HCT116 (cell line): ENCODE data around the gene GLCE. TPM values are rescaled to one million over a fixed set of nuclear protein-coding genes. Genes with fewer than 3 reads are reported as not detected.
"Not testable (repeated sequence)": the region's sequence is repeated elsewhere in the genome, so short reads cannot be mapped to it uniquely, and the experiment has no call there.

Experiments used
- ATAC-seq: fragments of 200-7000 bp; cut with Tn5 transposase; 2 replicates; pipeline ENCODE4 v1.9.1; 2020; ENCODE audit warnings: mild to moderate bottlenecking, moderate library complexity
- BruUV-seq: library from RNA; stranded (reverse); fragments of 400-500 nt; replicated peaks from 2 replicates; lab custom pipeline; 2021; lab: Mats Ljungman, UMichigan
- CTCF ChIA-PET: fragments of 300-600 bp; sonication (Branson Sonifier 250); formaldehyde crosslinking; loops from one replicate; lab custom pipeline; 2021; ENCODE audit warnings: antibody characterized with exemption; lab: Charles Lee
- POLR2A ChIA-PET: fragments of 300-600, 350-600 bp; sonication (Branson Sonifier 250); formaldehyde crosslinking; loops from one replicate; lab custom pipeline; 2021; ENCODE audit warnings: antibody characterized with exemption; lab: Charles Lee
- RAD21 ChIA-PET, 2 experiments: fragments of 300-600 bp; sonication (Branson Sonifier 250); formaldehyde crosslinking; loops; one replicate each; lab custom pipeline; 2023; ENCODE audit warnings: low total read pairs in 2 of 2; ENCODE audit not compliant: uncharacterized antibody in 2 of 2, unreplicated experiment in 2 of 2, low non-redundant PET in 1 of 2; lab: Charles Lee
- DNase-seq: peaks from one replicate; pipeline ENCODE4 v3.0.0-alpha.2; 2010; ENCODE audit warnings: low read depth, low spot score
- H2AFZ ChIP-seq: fragments of 200-600 bp; shearing (Covaris generic), sonication (generic); 2 replicates; pipeline ENCODE4 v1.6.1; 2017; ENCODE audit warnings: low read depth, mixed run types, mixed read lengths, antibody characterized with exemption, low read length; ENCODE audit not compliant: poor library complexity, severe bottlenecking
- H3K27ac ChIP-seq: 2 replicates; pipeline ENCODE4 v1.5.1; 2012; ENCODE audit warnings: low read depth, low read length
- H3K27me3 ChIP-seq: fragments of 200-600 bp; sonication (generic); 2 replicates; pipeline ENCODE4 v1.6.1; 2016; ENCODE audit warnings: mixed run types, low read length, mixed read lengths; ENCODE audit not compliant: insufficient read depth
- H3K36me3 ChIP-seq, 2 experiments: fragments of 200-500 bp in 1 of 2; fragments of 200-600 bp in 1 of 2; sonication (Bioruptor generic) in 1 of 2; sonication (generic) in 1 of 2; 2 replicates each; pipeline versions ENCODE4 v1.5.1 to v1.6.1; 2014 to 2016; ENCODE audit warnings: low read length in 2 of 2, inconsistent platforms in 1 of 2, mixed read lengths in 1 of 2, mixed run types in 1 of 2; ENCODE audit not compliant: insufficient read depth in 2 of 2, control insufficient read depth in 1 of 2
- H3K4me1 ChIP-seq, 2 experiments: fragments of 200-600 bp in 1 of 2; sonication (generic) in 1 of 2; 2 replicates each; pipeline versions ENCODE4 v1.5.1 to v1.6.1; 2012 to 2017; ENCODE audit warnings: low read length in 2 of 2, inconsistent platforms in 1 of 2, mild to moderate bottlenecking in 1 of 2, mixed read lengths in 1 of 2, mixed run types in 1 of 2, moderate library complexity in 1 of 2; ENCODE audit not compliant: insufficient read depth in 2 of 2, control insufficient read depth in 1 of 2
- H3K4me2 ChIP-seq: fragments of 200-600 bp; sonication (generic); 2 replicates; pipeline ENCODE4 v1.6.1; 2017; ENCODE audit warnings: mixed run types, low read length, mixed read lengths
- H3K4me3 ChIP-seq, 2 experiments: fragments of 200-600 bp in 1 of 2; sonication (generic) in 1 of 2; replicated peaks in 1 of 2; 2 replicates each; pipeline ENCODE4 v1.5.1; 2011 to 2016; ENCODE audit warnings: low read length in 2 of 2, control low read depth in 1 of 2, low read depth in 1 of 2, mild to moderate bottlenecking in 1 of 2, mixed read lengths in 1 of 2, mixed run types in 1 of 2
- H3K79me2 ChIP-seq: fragments of 200-600 bp; sonication (generic); 2 replicates; pipeline ENCODE4 v1.6.1; 2017; ENCODE audit warnings: mild to moderate bottlenecking, mixed run types, low read length, moderate library complexity, mixed read lengths; ENCODE audit not compliant: insufficient read depth
- H3K9ac ChIP-seq: fragments of 200-600 bp; sonication (generic); 2 replicates; pipeline ENCODE4 v1.6.1; 2016; ENCODE audit warnings: low read length, mixed read lengths
- H3K9me2 ChIP-seq: fragments of 200-600 bp; sonication (generic), shearing (Covaris generic); 2 replicates; pipeline ENCODE4 v1.6.1; 2017; ENCODE audit warnings: mixed run types, mild to moderate bottlenecking, moderate library complexity; ENCODE audit not compliant: insufficient read depth
- H3K9me3 ChIP-seq, 2 experiments: fragments of 200-500 bp in 1 of 2; fragments of 200-600 bp in 1 of 2; sonication (Bioruptor generic) in 1 of 2; sonication (generic) in 1 of 2; 2 replicates each; pipeline ENCODE4 v1.6.1; 2014 to 2017; ENCODE audit warnings: low read length in 2 of 2, mixed read lengths in 2 of 2, inconsistent platforms in 1 of 2, low read depth in 1 of 2, mild to moderate bottlenecking in 1 of 2, mixed run types in 1 of 2, moderate library complexity in 1 of 2; ENCODE audit not compliant: control insufficient read depth in 1 of 2, insufficient read depth in 1 of 2
- H4K20me1 ChIP-seq: fragments of 200-600 bp; sonication (generic), shearing (Covaris generic); 2 replicates; pipeline ENCODE4 v1.6.1; 2017; ENCODE audit warnings: mixed run types, mild to moderate bottlenecking, moderate library complexity; ENCODE audit not compliant: insufficient read depth
- CBX3 ChIP-seq: IDR thresholded peaks from 2 replicates; pipeline ENCODE4 v1.6.1; 2012; ENCODE audit warnings: low read depth
- CEBPB ChIP-seq: IDR thresholded peaks from 2 replicates; pipeline ENCODE4 v1.6.1; 2012; ENCODE audit warnings: low read depth
- EZH2phosphoT487 ChIP-seq: fragments of 200-600 bp; IDR thresholded peaks from 2 replicates; pipeline ENCODE4 v1.6.1; 2018; ENCODE audit warnings: antibody characterized with exemption, borderline replicate concordance
- POLR2A ChIP-seq: IDR thresholded peaks from 2 replicates; pipeline ENCODE4 v1.7.0; 2011; ENCODE audit warnings: borderline replicate concordance; ENCODE audit not compliant: insufficient read depth, insufficient read length; ENCODE audit errors: extremely low read depth
- POLR2AphosphoS5 ChIP-seq: IDR thresholded peaks from 2 replicates; pipeline ENCODE4 v1.6.1; 2011; ENCODE audit warnings: mild to moderate bottlenecking, low read depth, low read length, moderate library complexity
- SP1 ChIP-seq: IDR thresholded peaks from 2 replicates; pipeline ENCODE4 v1.6.1; 2012; ENCODE audit warnings: low read depth
- SRF ChIP-seq: IDR thresholded peaks from 2 replicates; pipeline ENCODE4 v1.6.1; 2012; ENCODE audit warnings: low read depth
- TCF7L2 ChIP-seq: IDR thresholded peaks from 2 replicates; pipeline ENCODE4 v1.7.0; 2011; ENCODE audit warnings: borderline replicate concordance, inconsistent platforms; ENCODE audit not compliant: insufficient read depth, insufficient read length; ENCODE audit errors: extremely low read depth
- ZFX ChIP-seq: fragments of 450-650 bp; IDR thresholded peaks from 2 replicates; pipeline ENCODE4 v1.6.1; 2017
- ZNF274 ChIP-seq: fragments of 200-500 bp; sonication (Bioruptor generic); IDR thresholded peaks from 2 replicates; pipeline ENCODE4 v1.6.1; 2014; ENCODE audit warnings: mild to moderate bottlenecking, low read depth, low read length, inconsistent platforms
- intact Hi-C: fragments of 100-400 bp; cut with micrococcal nuclease; formaldehyde crosslinking; loops from 2 replicates; pipeline ENCODE4 v1.10.0; 2022
- total RNA-seq: library from RNA; stranded (reverse); gene quantifications from one replicate; pipeline ENCODE4 v1.2.1, GENCODE V29; 2021; ENCODE audit not compliant: unreplicated experiment

The GLCE gene
- total RNA-seq, 1 experiment from 2014 or later, result 22.2 TPM

GRCh38 chr15:69169540-69169939 is 9.1 kb downstream of the GLCE start:
- CTCF ChIA-PET, H4K20me1 ChIP-seq, H3K9me3 ChIP-seq, intact Hi-C loops, H3K36me3 ChIP-seq, POLR2A ChIA-PET, H3K27me3 ChIP-seq, H3K9ac ChIP-seq, H2AFZ ChIP-seq, H3K4me2 ChIP-seq, H3K4me3 ChIP-seq, DNase-seq, H3K9me2 ChIP-seq, BruUV-seq, RAD21 ChIA-PET, H3K27ac ChIP-seq, ATAC-seq: not testable (repeated sequence)
- Histone ChIP-seq H3K4me1 (peaks cover 12 to 19% of the 10 kb centered on the region in 2 experiments), H3K79me2 (peaks cover 40% of the 10 kb centered on the region)

DNA sequence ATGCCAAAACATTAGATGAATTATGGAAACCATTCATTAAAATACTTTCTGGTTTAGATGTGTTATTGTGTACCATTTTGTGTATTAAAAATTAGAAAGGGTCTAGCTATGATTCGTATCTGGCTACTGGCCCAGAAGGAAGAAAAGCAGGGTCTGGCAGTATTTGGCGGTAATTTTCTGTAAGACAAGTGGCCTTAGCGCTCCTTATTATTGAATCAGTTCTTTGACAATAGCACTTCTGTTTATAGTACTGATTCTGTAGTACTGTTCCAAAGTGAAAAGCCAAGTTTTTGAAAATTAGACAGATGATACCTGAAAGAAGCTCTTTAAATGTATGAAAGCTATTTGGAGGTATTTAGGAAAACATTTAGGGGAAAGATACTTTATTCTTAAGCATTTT is 10.2 kb downstream of the GLCE start:
- Histone ChIP-seq H3K4me3 (no peak overlapping the region), H3K4me1 (peaks cover 12 to 19% of the 10 kb centered on the region in 2 experiments), H3K9me3 (no peaks in the 10 kb centered on the region), H4K20me1 (no peaks in the 10 kb centered on the region), H3K27ac (no peak overlapping the region), H3K79me2 (peaks cover 36% of the 10 kb centered on the region), H3K9me2 (no peaks in the 10 kb centered on the region), H3K9ac (no peak overlapping the region), H3K27me3 (no peaks in the 10 kb centered on the region), H3K4me2 (no peak overlapping the region), H3K36me3 (no peaks in the 10 kb centered on the region), H2AFZ (no peak overlapping the region)
- ChIA-PET POLR2A (interaction anchor here (1.1 kb wide), 1 partner anchor 10 kb away, joined by 3 read pairs; the partner anchor contains the start of gene GLCE), CTCF (no interaction called here), RAD21 (no interaction called here)
- DNase-seq (no peak), ATAC-seq (no peak)
- TF ChIP-seq SP1 (no peak), ZFX (no peak), SRF (no peak), CBX3 (no peak), POLR2AphosphoS5 (no peak), ZNF274 (no peak), POLR2A (no peak), CEBPB (no peak), TCF7L2 (no peak), EZH2phosphoT487 (no peak)
- BruUV-seq, result no TSS peak
- intact Hi-C loops, result no loop called here
